Measurements from ENCODE around the gene TNNC1. TPM values are rescaled to one million over a fixed set of nuclear protein-coding genes. Genes with fewer than 3 reads are reported as not detected.

TNNC1 gene
- polyA plus RNA-seq, 3 donors, result not detected

DNA sequence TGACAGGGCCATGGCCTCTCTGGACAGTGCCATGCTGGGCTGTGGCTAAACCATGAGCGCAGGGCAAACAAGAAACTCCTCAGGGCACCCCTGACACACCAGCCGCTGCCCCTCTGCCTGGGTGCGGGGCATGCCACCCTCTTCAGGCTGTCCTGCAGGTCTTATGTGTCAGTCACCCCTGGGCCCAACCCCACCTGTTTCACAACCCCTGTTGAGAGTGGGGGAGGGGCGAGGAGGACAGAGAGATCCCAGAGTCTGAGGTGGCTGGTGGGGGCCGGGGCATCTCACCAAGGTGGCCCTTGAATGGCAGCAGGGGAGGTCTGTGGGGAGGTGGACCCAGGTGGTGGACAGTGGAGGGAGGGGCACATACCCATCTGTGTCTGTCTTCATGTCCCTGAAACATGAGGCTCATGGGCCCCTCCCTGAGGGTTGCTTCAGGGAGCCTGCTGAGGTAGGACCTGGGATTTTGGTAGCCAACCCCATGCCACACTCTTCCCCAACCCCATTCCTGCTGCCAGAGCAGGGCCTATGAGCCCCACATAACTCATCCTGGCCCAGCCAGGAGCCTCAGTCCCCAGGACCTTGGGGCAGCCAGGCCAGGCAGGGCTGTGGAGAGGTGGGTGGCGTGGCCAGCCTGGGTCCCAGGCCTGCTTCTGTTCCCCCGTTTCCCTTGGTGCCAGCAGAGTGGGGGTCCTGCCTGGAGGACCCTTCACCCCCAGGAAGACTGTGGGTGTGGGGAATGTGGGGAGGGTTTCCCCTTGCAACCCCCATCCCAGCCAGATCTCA is 39.6 kb upstream of the TNNC1 start:
- Histone ChIP-seq H3K4me1 (ENCODE audit: control insufficient read depth in 1 of 2, insufficient read depth in 2 of 2, low read length in 2 of 2) (peaks cover 89 to 92% of the 10 kb centered on the region in 2 donors), H3K4me3 (replicated peaks in 1 of 3; ENCODE audit: low read depth in 2 of 3, low read length in 3 of 3) (peak overlapping the region in 1 of 3 experiments; percentile 5), H4K20me1 (ENCODE audit: insufficient read depth, low read length) (no peaks in the 10 kb centered on the region), H3K9me3 (replicated peaks in 1 of 2; ENCODE audit: control insufficient read depth in 1 of 2, insufficient read depth in 1 of 2, low read length in 2 of 2) (no peaks in the 10 kb centered on the region), H3K36me3 (replicated peaks in 1 of 2; ENCODE audit: control insufficient read depth in 1 of 2, insufficient read depth in 2 of 2, low read length in 2 of 2) (peaks cover 24 to 40% of the 10 kb centered on the region in 2 donors), H3K79me2 (ENCODE audit: insufficient read depth, low read length) (peaks cover 33% of the 10 kb centered on the region), H3K9ac (ENCODE audit: insufficient read depth, low read length, poor library complexity, severe bottlenecking) (no peak overlapping the region), H3K4me2 (replicated peaks; ENCODE audit: extremely low read depth, low read length, poor library complexity, severe bottlenecking) (no peak overlapping the region), H3K27ac (ENCODE audit: low read depth in 1 of 2, low read length in 2 of 2) (no peak overlapping the region), H2AFZ (ENCODE audit: insufficient read depth, low read depth, low read length, poor library complexity, severe bottlenecking) (no peak overlapping the region), H3K27me3 (ENCODE audit: control insufficient read depth in 2 of 2, insufficient read depth in 2 of 2, low read length in 2 of 2) (no peaks in the 10 kb centered on the region)
- no peak for DNase-seq
- Mint-ChIP-seq H3K27me3 (ENCODE audit: low read depth in 3 of 3) (peaks cover 0 to 3% (median 0%) of the 10 kb centered on the region in 3 donors), H3K9me3 (peaks cover 0 to 3% (median 0%) of the 10 kb centered on the region in 7 donors), H3K4me3 (no peak overlapping the region), H3K27ac (peak overlapping the region in 1 of 7 donors; percentile 61), H3K4me1 (peaks cover 83% of the 10 kb centered on the region), H3K36me3 (peaks cover 38 to 51% of the 10 kb centered on the region in 2 donors)
- TF ChIP-seq, protein P1, sequence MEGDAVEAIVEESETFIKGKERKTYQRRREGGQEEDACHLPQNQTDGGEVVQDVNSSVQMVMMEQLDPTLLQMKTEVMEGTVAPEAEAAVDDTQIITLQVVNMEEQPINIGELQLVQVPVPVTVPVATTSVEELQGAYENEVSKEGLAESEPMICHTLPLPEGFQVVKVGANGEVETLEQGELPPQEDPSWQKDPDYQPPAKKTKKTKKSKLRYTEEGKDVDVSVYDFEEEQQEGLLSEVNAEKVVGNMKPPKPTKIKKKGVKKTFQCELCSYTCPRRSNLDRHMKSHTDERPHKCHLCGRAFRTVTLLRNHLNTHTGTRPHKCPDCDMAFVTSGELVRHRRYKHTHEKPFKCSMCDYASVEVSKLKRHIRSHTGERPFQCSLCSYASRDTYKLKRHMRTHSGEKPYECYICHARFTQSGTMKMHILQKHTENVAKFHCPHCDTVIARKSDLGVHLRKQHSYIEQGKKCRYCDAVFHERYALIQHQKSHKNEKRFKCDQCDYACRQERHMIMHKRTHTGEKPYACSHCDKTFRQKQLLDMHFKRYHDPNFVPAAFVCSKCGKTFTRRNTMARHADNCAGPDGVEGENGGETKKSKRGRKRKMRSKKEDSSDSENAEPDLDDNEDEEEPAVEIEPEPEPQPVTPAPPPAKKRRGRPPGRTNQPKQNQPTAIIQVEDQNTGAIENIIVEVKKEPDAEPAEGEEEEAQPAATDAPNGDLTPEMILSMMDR (IDR thresholded peaks at IDR 0.05), result no peak
- intact Hi-C loops (cut with micrococcal nuclease), result no loop called here
- 93% methylated on average over 3 of the region's 7 CpGs for WGBS (ENCODE audit: insufficient coverage)

DNA sequence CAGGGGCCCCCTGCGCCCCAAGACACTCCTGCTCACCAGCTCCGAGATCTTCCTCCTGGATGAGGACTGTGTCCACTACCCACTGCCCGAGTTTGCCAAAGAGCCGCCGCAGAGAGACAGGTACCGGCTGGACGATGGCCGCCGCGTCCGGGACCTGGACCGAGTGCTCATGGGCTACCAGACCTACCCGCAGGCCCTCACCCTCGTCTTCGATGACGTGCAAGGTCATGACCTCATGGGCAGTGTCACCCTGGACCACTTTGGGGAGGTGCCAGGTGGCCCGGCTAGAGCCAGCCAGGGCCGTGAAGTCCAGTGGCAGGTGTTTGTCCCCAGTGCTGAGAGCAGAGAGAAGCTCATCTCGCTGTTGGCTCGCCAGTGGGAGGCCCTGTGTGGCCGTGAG is 38.2 kb upstream of the TNNC1 start:
- WGBS (ENCODE audit: insufficient coverage), result over 99% methylated on average over 21 of the region's 21 CpGs
- Histone ChIP-seq H3K36me3 (replicated peaks in 1 of 2; ENCODE audit: control insufficient read depth in 1 of 2, insufficient read depth in 2 of 2, low read length in 2 of 2) (peaks cover 38 to 54% of the 10 kb centered on the region in 2 donors), H3K4me1 (ENCODE audit: control insufficient read depth in 1 of 2, insufficient read depth in 2 of 2, low read length in 2 of 2) (peaks cover 75 to 78% of the 10 kb centered on the region in 2 donors)

More for the DNA sequence above, 38.2 kb upstream of the TNNC1 start:
- Mint-ChIP-seq H3K9me3 (peaks cover 0 to 3% (median 0%) of the 10 kb centered on the region in 7 donors), H3K4me1 (peaks cover 69% of the 10 kb centered on the region), H3K4me3 (no peak overlapping the region), H3K27me3 (ENCODE audit: low read depth in 3 of 3) (peaks cover 0 to 3% (median 0%) of the 10 kb centered on the region in 3 donors), H3K36me3 (peaks cover 50 to 63% of the 10 kb centered on the region in 2 donors), H3K27ac (peak overlapping the region in 1 of 7 donors; percentile 59)
- TF ChIP-seq, protein P1 (IDR thresholded peaks at IDR 0.05), result no peak
- H3K27me3 ChIP-seq (ENCODE audit: control insufficient read depth in 2 of 2, insufficient read depth in 2 of 2, low read length in 2 of 2), result no peaks in the 10 kb centered on the region
- no peaks in the 10 kb centered on the region for H4K20me1 ChIP-seq (ENCODE audit: insufficient read depth, low read length)
- no peak for DNase-seq
- no peaks in the 10 kb centered on the region for H3K9me3 ChIP-seq (replicated peaks in 1 of 2; ENCODE audit: control insufficient read depth in 1 of 2, insufficient read depth in 1 of 2, low read length in 2 of 2)
- H3K79me2 ChIP-seq (ENCODE audit: insufficient read depth, low read length), result peaks cover 27% of the 10 kb centered on the region
- intact Hi-C loops (cut with micrococcal nuclease), result no loop called here
- H3K27ac ChIP-seq (ENCODE audit: low read depth in 1 of 2, low read length in 2 of 2), result no peak overlapping the region
- H3K4me3 ChIP-seq (replicated peaks in 1 of 3; ENCODE audit: low read depth in 2 of 3, low read length in 3 of 3), result no peak overlapping the region
- H3K4me2 ChIP-seq (replicated peaks; ENCODE audit: extremely low read depth, low read length, poor library complexity, severe bottlenecking), result no peak overlapping the region
- no peak overlapping the region for H2AFZ ChIP-seq (ENCODE audit: insufficient read depth, low read depth, low read length, poor library complexity, severe bottlenecking)
- H3K9ac ChIP-seq (ENCODE audit: insufficient read depth, low read length, poor library complexity, severe bottlenecking), result no peak overlapping the region
